Measurements from ENCODE around the gene TELO2.

TELO2 gene

DNA sequence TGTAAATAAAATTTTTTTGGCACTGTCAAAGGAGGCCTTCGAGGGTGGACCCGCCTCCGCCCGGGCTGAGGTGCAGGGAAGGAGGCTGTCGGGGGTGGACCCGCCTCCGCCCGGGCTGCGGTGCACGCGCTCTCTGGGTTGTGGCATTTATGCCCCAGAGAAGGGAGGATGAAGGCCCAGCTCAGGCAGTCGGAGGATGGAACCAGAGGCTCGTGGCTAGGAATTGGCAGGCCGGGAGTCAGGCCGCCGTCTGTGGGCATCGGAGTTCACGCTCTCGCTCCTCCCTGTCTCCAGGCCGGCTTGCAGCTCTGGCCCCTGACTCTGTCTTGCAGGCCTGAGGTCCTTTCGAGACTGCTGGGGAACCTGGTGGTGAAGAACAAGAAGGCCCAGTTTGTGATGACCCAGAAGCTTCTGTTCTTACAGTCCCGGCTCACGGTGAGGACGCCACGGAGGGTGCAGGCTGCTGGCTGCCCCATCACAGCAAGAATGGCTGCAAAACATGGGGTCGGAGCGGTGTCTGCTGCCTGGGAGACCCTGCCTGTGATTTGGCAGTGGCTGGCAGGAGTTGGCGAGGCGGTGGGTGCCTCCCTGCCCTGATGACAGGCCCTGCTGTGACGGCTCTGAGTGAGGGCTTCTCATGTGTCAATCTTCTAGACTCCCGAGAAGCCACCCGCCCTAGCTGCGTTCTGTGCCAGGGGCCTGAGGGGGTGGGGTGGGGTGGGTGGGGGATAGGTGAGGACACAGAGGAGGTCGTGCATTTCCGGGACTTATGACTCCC is 5.9 kb downstream of the TELO2 start:
- DNase-seq (ENCODE audit: low read depth in 3 of 3), result no peak

DNA sequence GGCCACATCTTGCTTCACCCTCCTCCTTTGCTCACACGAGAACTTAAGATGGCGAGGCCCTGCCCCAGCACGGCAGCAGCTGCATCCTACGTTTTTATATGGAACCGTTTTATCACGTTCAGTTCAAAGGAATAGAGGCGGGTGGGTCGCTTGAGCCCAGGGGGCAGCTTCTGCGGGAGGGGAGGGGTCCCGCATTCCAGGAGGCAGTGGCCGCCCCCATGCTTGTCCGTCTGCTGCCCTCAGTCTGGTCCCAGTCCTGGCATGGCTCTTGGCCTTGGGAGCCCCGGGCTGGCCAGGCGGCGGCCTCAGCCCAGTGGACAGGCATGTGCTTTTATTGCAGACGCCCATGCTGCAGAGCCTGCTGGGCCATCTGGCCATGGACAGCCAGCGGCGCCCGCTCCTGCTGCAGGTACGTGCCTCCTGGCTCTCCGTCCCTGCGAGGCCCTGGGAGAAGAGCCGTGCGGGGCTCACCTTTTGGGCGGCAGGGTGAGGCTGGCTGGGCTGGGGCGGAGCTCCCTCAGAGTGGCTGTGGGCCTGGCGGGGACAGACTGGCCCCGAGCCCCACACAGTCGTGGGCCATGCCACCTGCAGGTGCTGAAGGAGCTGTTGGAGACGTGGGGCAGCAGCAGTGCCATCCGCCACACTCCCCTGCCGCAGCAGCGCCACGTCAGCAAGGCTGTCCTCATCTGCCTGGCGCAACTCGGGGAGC is 6.8 kb downstream of the TELO2 start:
- no peak for DNase-seq (ENCODE audit: low read depth in 3 of 3)

- DNase-seq (ENCODE audit: low read depth in 3 of 3), result no peak
Measured at GRCh38 chr16:1500465-1501150, 7.4 kb downstream of the TELO2 start.

DNA sequence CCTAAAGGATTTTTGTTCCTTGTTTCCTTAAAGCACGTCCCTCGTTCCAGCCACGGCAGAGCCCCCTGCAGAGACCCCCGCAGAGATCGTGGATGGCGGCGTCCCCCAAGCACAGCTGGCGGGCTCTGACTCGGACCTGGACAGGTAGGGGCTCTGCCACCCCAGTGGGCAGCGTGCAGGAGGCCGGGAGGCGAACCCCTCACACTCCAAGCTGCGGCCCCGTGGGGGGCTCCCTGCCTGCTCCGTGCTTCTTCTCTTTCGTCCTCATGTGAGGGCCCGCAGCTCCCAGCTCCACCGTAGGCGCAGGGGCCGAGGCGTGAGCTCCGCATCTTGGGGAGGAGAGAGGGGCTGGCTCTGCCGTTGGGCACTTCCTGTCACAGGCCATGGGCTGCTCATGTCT is 8.5 kb downstream of the TELO2 start:
- no peak for DNase-seq (ENCODE audit: low read depth in 3 of 3)

- DNase-seq (ENCODE audit: low read depth in 3 of 3), result no peak
Measured at GRCh38 chr16:1502092-1503004, 9.2 kb downstream of the TELO2 start.

GRCh38 chr16:1503110-1503955 is 10.2 kb downstream of the TELO2 start:
- DNase-seq (ENCODE audit: low read depth in 3 of 3), result no peak

DNA sequence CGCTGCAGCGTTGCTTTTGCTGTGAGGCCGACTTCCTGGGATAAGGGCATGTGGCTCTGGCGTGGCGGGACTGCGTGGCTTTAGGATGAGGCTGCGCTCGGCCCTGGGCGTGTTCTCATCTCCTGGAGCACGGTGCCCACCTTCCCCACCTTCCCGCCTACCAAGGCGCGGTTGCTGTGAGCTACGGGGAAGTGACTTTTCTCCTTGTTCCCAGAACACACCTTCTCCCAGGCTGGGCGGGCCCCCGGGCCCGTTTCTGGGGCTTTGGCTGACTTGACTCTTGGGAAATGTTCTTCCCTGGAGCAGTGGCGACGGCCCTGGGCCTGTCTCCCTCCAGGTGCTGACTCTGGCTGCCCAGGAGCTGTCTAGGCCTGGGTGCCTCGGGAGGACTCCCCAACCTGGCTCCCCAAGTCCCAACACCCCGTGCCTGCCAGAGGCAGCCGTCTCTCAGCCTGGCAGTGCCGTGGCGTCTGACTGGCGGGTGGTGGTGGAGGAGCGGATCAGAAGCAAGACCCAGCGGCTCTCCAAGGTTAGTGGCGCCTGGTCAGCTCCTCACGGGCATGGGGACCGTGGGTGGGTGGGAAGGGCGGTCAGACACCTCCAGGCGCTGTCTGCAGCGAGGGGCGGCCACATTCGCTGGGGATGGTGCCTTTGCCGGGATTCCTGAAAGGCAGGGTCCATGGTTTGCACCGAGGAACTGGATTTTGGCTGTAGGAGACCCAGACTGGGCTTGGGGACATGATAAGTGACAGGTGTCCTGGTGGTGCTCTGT is 12.1 kb downstream of the TELO2 start:
- DNase-seq (ENCODE audit: low read depth in 3 of 3), result no peak

DNA sequence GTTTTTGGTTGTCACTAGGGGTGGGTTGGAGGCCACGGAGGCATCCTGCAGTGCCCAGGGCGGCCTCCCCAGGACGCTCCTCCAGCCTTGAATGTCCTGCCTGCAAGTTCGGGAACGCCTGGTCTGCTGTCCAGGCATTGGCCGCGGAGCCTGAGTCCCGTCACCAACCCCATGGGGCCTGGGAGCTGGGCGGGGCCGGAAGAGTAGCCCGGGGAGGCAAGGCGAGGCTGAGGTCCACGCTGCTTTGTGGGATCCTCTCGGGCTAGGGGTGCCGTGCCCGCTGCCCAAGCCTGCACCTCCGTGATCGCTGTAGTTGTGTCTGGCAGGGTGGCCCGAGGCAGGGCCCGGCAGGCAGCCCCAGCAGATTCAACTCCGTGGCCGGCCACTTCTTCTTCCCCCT is 12.8 kb downstream of the TELO2 start:
- no peak for DNase-seq (ENCODE audit: low read depth in 3 of 3)

DNA sequence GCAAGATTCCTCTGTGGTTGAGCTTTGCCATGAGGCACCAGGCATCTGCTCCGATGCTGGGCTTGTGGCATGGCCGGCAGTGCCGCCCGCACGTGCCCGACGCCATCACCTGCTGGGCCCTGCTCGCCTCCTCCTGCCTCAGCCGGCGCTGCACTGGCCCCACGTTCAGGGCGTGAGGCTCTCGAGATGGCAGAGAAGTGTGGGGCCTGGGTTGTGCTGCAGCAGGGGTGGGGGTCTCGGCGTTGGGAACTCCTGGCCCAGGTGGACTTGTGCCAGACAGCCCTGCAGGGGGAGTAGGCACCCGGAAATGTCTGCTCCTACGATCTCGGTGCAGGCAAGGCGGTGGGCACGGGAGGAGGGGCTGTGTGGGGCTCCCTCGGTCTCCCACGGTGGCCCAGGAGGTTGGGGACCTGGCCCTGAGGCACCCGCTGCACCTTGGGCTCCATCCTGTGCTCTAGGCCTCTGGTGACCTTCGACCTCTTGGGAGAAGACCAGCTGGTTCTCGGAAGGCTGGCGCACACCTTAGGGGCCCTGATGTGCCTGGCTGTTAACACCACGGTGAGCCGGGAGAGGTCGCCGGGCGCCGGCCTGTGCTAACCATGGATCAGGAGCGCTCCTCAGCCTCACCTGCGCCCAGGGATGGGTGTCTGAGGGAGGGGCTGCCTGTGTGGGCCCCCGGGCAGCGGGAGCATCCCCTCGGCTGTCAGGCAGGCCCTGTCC is 13.5 kb downstream of the TELO2 start:
- DNase-seq (ENCODE audit: low read depth in 3 of 3), result no peak

DNA sequence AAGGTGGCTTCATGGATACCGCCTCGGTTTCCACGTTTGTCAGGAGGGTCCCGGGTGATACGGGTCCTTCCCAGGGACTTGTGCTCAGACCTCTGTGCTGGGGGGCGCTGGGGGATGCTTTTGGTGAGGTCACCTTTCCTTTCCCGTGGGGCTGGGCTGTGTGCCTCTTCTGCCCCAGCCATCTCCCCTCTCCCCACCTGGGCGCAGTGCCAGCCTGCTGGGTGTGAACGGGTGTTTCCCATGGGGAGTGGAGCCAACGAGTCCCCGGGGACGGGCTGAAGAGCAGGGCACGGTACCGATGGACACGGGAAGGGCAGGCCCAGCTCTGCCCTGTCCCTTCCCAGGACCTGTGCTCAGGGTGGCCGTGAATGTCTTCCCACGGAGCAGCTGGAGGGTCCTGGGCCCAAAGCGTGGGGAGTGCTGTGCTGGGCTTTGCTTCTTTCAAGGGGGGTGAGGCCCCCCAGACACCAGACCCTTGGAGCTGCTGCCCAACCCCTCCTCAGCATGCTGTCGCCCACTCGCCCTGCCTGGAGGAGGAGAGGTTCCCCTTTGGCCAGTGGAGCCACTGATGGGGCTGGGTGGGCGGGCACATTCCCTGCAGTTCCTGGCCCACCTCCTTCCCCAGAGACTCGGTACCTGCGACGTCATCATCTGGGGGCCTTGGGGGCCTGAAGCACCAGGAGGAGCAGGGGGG is 15.5 kb downstream of the TELO2 start:
- no peak for DNase-seq (ENCODE audit: low read depth in 3 of 3)

DNA sequence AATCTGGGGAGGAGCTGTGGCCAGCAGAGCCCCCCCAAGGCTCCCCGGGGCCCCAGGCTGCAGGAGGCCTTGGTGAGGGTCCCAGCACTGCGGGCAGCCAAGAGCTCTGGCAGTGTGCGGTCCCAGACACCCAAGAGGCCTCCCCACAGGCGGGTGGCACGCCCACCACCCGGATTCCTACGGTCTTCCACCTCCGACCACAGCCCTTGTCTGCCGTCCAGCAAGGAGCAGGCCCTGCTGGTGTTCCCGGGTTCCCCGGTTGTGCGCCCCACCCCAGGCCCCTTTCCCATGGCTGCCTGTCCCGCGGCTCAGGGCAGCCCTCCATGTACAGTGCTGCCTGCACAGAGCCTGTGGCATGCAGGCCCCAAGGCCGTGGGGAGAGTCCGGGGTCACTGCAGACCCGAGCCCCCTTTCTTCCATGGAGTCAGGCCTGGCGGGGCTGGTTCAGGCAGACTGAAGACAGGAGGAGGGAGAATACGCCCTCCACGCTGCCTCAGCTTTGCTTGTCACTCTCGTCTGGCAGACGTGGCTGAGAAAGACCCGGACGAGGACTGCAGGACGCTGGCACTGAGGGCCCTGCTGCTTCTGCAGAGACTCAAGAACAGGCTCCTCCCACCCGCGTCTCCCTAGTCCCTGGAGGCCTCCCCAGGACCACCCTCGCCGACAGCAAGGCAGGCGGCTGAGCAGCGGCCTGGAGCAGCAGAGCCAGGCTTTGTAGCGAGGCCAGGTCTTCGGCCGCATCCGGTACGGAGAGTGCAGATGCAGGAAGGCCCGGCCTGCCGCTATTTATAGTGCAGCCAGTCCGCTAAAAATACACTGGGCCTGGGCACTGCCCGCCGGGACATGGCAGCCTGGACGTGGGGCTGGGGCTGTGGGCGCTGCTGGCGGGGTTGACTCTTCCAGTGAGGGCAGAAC is 16.4 kb downstream of the TELO2 start:
- DNase-seq (ENCODE audit: low read depth in 3 of 3), result no peak

GRCh38 chr16:1510272-1510671 is 17.1 kb downstream of the TELO2 start:
- no peak for DNase-seq (ENCODE audit: low read depth in 3 of 3)

GRCh38 chr16:1510941-1511351 is 17.8 kb downstream of the TELO2 start:
- DNase-seq (ENCODE audit: low read depth in 3 of 3), result no peak

GRCh38 chr16:1511662-1512569 is 18.8 kb downstream of the TELO2 start:
- no peak for DNase-seq (ENCODE audit: low read depth in 3 of 3)

DNA sequence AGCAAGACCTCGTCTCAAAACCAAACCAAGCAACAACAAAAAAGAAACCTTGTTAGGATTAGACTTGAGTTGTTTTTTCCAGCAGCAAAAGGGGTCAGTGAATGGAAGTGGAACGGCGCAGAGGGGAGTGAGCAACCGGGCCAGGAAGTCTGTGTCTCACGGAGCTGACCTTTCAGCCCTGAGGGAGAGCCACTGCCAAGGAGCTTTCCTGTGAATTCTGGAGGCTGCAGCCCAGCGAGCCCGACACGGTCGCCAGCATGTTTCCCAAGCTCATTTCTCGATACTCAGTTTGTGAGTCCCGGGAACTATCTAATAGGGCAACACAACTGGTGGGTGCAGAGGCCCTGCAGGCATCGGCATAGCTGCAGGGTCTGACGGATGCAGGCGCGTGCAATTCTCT is 19.6 kb downstream of the TELO2 start:
- DNase-seq (ENCODE audit: low read depth in 3 of 3), result no peak

DNA sequence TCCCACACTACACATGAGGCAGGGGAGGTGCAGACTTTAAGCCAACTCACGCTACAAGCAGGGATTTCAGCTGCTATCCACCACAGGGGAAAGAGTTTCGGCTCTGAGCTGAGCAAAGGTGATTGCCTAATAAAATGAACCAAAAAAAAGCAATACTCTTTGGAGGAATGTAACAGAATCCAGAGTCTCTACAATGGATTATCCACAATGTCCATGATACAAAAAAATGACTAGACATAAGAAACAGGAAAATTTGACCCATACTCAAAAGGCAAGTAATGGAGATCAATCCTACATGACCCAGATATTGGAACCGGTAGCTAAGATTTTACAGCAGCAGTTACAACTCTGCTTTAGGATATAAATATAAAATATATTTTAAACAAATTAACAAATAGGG is 21.3 kb downstream of the TELO2 start:
- DNase-seq (ENCODE audit: low read depth in 3 of 3), result no peak

All from stimulated activated CD4-positive, alpha-beta T cell treated with anti-CD3 and anti-CD28 coated beads, TNF-alpha, amount 100 ng/mL, for 24 hours (primary cell).